Effector CD4-positive, alpha-beta T cell (primary cell): Measurements from ENCODE around the gene FRMD1.
"Not testable (repeated sequence)": the region's sequence is repeated elsewhere in the genome, so short reads cannot be mapped to it uniquely, and the experiment has no call there.

ENCODE experiments used
- DNase-seq: peaks from one replicate; pipeline ENCODE4 v3.0.0-alpha.2; 2020

FRMD1 gene

GRCh38 chr6:168093634-168094033 is 14.6 kb upstream of the FRMD1 start:
- no peak for DNase-seq

GRCh38 chr6:168093071-168093505 is 14.1 kb upstream of the FRMD1 start:
- DNase-seq, result no peak

GRCh38 chr6:168092541-168092940 is 13.5 kb upstream of the FRMD1 start:
- no peak for DNase-seq

- no peak for DNase-seq
These were observed 12.6 kb upstream of the FRMD1 start for GRCh38 chr6:168091381-168092264.

- no peak for DNase-seq
These were observed 11.7 kb upstream of the FRMD1 start for GRCh38 chr6:168090706-168091105.

GRCh38 chr6:168090064-168090690 is 11.2 kb upstream of the FRMD1 start:
- no peak for DNase-seq

- DNase-seq, result no peak
These were observed 10.4 kb upstream of the FRMD1 start for GRCh38 chr6:168089186-168090063.

GRCh38 chr6:168088161-168089053 is 9.4 kb upstream of the FRMD1 start:
- no peak for DNase-seq

GRCh38 chr6:168087436-168088160 is 8.6 kb upstream of the FRMD1 start:
- DNase-seq, result no peak

- no peak for DNase-seq
These were observed 7.6 kb upstream of the FRMD1 start for GRCh38 chr6:168086616-168087015.

GRCh38 chr6:168086066-168086465 is 7.1 kb upstream of the FRMD1 start:
- no peak for DNase-seq

GRCh38 chr6:168084465-168085160 is 5.6 kb upstream of the FRMD1 start:
- no peak for DNase-seq

GRCh38 chr6:168083514-168083885 is 4.5 kb upstream of the FRMD1 start:
- DNase-seq, result no peak

- DNase-seq, result no peak
These were observed 4.0 kb upstream of the FRMD1 start for GRCh38 chr6:168082860-168083513.

GRCh38 chr6:168081858-168082546 is 3.0 kb upstream of the FRMD1 start:
- no peak for DNase-seq

- DNase-seq, result no peak
These were observed 1.5 kb upstream of the FRMD1 start for GRCh38 chr6:168080393-168081077.

- no peak for DNase-seq
These were observed 653 bp downstream of the FRMD1 start for GRCh38 chr6:168078175-168078942.

GRCh38 chr6:168077401-168077800 is 1.6 kb downstream of the FRMD1 start:
- DNase-seq, result not testable (repeated sequence)
